Liver (tissue), 9 donors: ENCODE results near the gene FGB. TPM values are rescaled to one million over a fixed set of nuclear protein-coding genes. Genes with fewer than 3 reads are reported as not detected.

Experiments used
- DNase-seq: peaks from one replicate; pipeline ENCODE4 v3.0.0-alpha.2; 2017; ENCODE audit warnings: low spot score
- H3K27ac ChIP-seq, 2 donors: one replicate each; pipeline ENCODE4 v1.7.0; 2013; ENCODE audit warnings: inconsistent platforms in 2 of 2, low read length in 2 of 2, control low read depth in 1 of 2, low read depth in 1 of 2, mild to moderate bottlenecking in 1 of 2
- H3K27me3 ChIP-seq, 4 donors: one replicate each; pipeline versions ENCODE4 v1.6.1 to v1.7.0; 2013; ENCODE audit warnings: low read length in 3 of 4, inconsistent platforms in 1 of 4, mild to moderate bottlenecking in 1 of 4, moderate library complexity in 1 of 4; ENCODE audit not compliant: control insufficient read depth in 4 of 4, insufficient read depth in 4 of 4
- H3K36me3 ChIP-seq, 4 donors: one replicate each; pipeline versions ENCODE4 v1.6.1 to v1.7.0; 2013; ENCODE audit warnings: low read length in 3 of 4, mild to moderate bottlenecking in 3 of 4, low read depth in 1 of 4, moderate library complexity in 1 of 4; ENCODE audit not compliant: control insufficient read depth in 4 of 4, insufficient read depth in 3 of 4
- H3K4me1 ChIP-seq, 4 donors: one replicate each; pipeline versions ENCODE4 v1.6.1 to v1.7.0; 2013; ENCODE audit warnings: low read length in 3 of 4, mild to moderate bottlenecking in 3 of 4, moderate library complexity in 1 of 4; ENCODE audit not compliant: control insufficient read depth in 4 of 4, insufficient read depth in 4 of 4
- H3K4me3 ChIP-seq, 3 donors: one replicate each; pipeline versions ENCODE4 v1.6.1 to v1.7.0; 2013; ENCODE audit warnings: low read length in 3 of 3, control low read depth in 1 of 3, low read depth in 1 of 3, mild to moderate bottlenecking in 1 of 3
- H3K9ac ChIP-seq, 2 donors: one replicate each; pipeline ENCODE4 v1.7.0; 2013; ENCODE audit warnings: low read length in 2 of 2, mild to moderate bottlenecking in 2 of 2, moderate library complexity in 2 of 2, control low read depth in 1 of 2, low read depth in 1 of 2
- H3K9me3 ChIP-seq, 4 donors: one replicate each; pipeline versions ENCODE4 v1.6.1 to v1.7.0; 2013; ENCODE audit warnings: low read length in 3 of 4; ENCODE audit not compliant: control insufficient read depth in 4 of 4
- CTCF ChIP-seq: fragments of 150-350 bp; IDR thresholded peaks from 2 replicates; pipeline ENCODE4 v1.5.1; 2017; ENCODE audit warnings: improper control_type of control experiment, low read depth, low read length; ENCODE audit not compliant: missing input control
- EGR1 ChIP-seq, 2 donors: IDR thresholded peaks; 2 replicates each; pipeline ENCODE4 v1.6.1; 2016 to 2018; ENCODE audit warnings: antibody characterized with exemption in 2 of 2, low read depth in 2 of 2
- FOXA1 ChIP-seq: IDR thresholded peaks from 2 replicates; pipeline ENCODE4 v1.6.1; 2016; ENCODE audit warnings: antibody characterized with exemption
- FOXA2 ChIP-seq: IDR thresholded peaks from 2 replicates; pipeline ENCODE4 v1.6.1; 2016; ENCODE audit warnings: antibody characterized with exemption
- GABPA ChIP-seq, 2 donors: IDR thresholded peaks in 1 of 2; conservative IDR thresholded peaks in 1 of 2; 2 replicates each; pipeline ENCODE4 v1.6.1; 2016; ENCODE audit warnings: antibody characterized with exemption in 2 of 2, mild to moderate bottlenecking in 1 of 2, moderate library complexity in 1 of 2
- HNF4A ChIP-seq, 2 donors: conservative IDR thresholded peaks; 2 replicates each; pipeline ENCODE4 v1.6.1; 2016; ENCODE audit warnings: antibody characterized with exemption in 2 of 2, mild to moderate bottlenecking in 2 of 2
- HNF4G ChIP-seq: IDR thresholded peaks from 2 replicates; pipeline ENCODE4 v1.6.1; 2016; ENCODE audit warnings: antibody characterized with exemption
- JUND ChIP-seq, 2 donors: IDR thresholded peaks; 2 replicates each; pipeline ENCODE4 v1.6.1; 2016; ENCODE audit warnings: antibody characterized with exemption in 2 of 2
- NR2F2 ChIP-seq: IDR thresholded peaks from 2 replicates; pipeline ENCODE4 v1.6.1; 2016; ENCODE audit warnings: antibody characterized with exemption
- RAD21 ChIP-seq, 2 donors: IDR thresholded peaks; 2 replicates each; pipeline ENCODE4 v1.6.1; 2016; ENCODE audit warnings: antibody characterized with exemption in 2 of 2, mild to moderate bottlenecking in 2 of 2
- RXRA ChIP-seq, 2 donors: IDR thresholded peaks; 2 replicates each; pipeline ENCODE4 v1.6.1; 2017 to 2018; ENCODE audit warnings: antibody characterized with exemption in 2 of 2, mild to moderate bottlenecking in 1 of 2
- SP1 ChIP-seq: IDR thresholded peaks from 2 replicates; pipeline ENCODE4 v1.6.1; 2018; ENCODE audit warnings: antibody characterized with exemption, mild to moderate bottlenecking
- TAF1 ChIP-seq: conservative IDR thresholded peaks from 2 replicates; pipeline ENCODE4 v1.6.1; 2016; ENCODE audit warnings: antibody characterized with exemption, mild to moderate bottlenecking
- YY1 ChIP-seq: IDR thresholded peaks from 2 replicates; pipeline ENCODE4 v1.6.1; 2016; ENCODE audit warnings: antibody characterized with exemption, mild to moderate bottlenecking
- WGBS: extraction: QIAGEN DNeasy Blood & Tissue Kit; methylation state at CpG from one replicate; pipeline ENCODE4 v1.1.7; 2013; 5-methylcytosine and 5-hydroxymethylcytosine counted together
- polyA plus RNA-seq, 2 donors: library from polyadenylated mRNA; stranded (reverse) in 1 of 2; unstranded in 1 of 2; fragments of 200-250 nt in 1 of 2; fragments of >200 nt in 1 of 2; fragmentation: Nextera tagmentation in 1 of 2; extraction: Ambion mirVana in 1 of 2; gene quantifications; one replicate each; pipeline versions ENCODE4 v1.2.1 to v1.2.3, GENCODE V29; 2013 to 2015
- total RNA-seq, 2 donors: library from RNA; depleted of rRNA; stranded (reverse); fragments of >200 nt; gene quantifications; one replicate each; pipeline ENCODE4 v1.2.3, GENCODE V29; 2014
- TF ChIP-seq, protein P1 (sequence below): IDR thresholded peaks from 2 replicates; pipeline ENCODE4 v1.6.1; 2016; ENCODE audit warnings: antibody characterized with exemption
- TF ChIP-seq, protein P2 (sequence below): IDR thresholded peaks from 2 replicates; pipeline ENCODE4 v1.6.1; 2016; ENCODE audit warnings: antibody characterized with exemption, mild to moderate bottlenecking
- TF ChIP-seq, protein P3 (sequence below): IDR thresholded peaks from 2 replicates; pipeline ENCODE4 v1.6.1; 2016; ENCODE audit warnings: antibody characterized with exemption
- TF ChIP-seq, protein P4 (sequence below): IDR thresholded peaks from 2 replicates; pipeline ENCODE4 v1.6.1; 2016; ENCODE audit warnings: antibody characterized with exemption
- donor health status: healthy.
- donor health status: healthy.
- donor health status: healthy.
- donor health status: healthy.
- donor health status: healthy.

FGB gene
- total and polyA plus RNA-seq, 4 donors = 11,318 to 21,431 (median 15,382) TPM

DNA sequence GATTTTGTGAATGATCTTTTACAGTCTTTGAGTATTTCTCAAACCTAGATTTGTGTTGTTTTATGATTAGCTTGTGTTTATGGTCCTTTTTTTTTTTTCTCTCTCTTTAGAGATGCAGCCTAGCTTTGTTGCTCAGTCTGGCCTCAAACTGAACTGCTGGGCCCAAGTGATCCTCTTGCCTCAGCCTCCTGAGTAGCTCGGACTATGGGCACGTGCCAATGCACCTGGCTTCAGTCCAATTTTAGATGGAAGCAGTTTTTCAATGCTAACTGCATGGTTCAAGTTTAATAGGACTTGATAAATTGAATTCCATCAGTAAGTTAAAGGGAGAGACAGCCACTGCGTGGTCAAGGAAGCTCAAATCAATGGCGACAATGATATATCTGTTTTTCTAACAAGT lies 53.5 kb downstream of the FGB start:
- 22% methylated on average over 4 of the region's 4 CpGs for WGBS
- DNase-seq = no peak
- Histone ChIP-seq H3K36me3 (no peaks in the 10 kb centered on the region), H3K4me1 (peaks cover 9 to 55% (median 49%) of the 10 kb centered on the region in 4 donors), H3K9ac (peak overlapping the region in 1 of 2 donors; percentile 54), H3K9me3 (no peaks in the 10 kb centered on the region), H3K4me3 (peak overlapping the region in 1 of 3 donors; percentile 39), H3K27ac (peak overlapping the region; percentile 74 to 89), H3K27me3 (no peaks in the 10 kb centered on the region)
- TF ChIP-seq CTCF (no peak), SP1 (no peak)

DNA sequence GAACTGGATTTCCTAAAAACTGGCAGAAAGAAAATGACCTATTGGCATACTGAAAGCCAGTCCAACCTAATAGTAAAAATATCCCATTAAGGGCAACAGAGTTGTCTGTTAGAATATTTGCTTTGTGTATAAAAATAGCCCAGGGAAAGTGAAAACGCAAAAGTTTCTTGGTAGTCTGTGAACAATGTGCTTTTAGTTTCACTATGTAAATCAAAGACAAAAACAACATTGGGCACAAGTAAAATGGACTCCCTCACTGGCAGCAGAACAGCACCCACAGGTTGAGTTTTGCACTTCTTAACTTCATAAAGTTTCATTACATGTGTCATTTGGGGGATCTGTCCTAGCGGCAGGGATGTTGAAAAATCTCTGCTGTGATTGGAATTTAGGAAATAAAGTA lies 53.9 kb downstream of the FGB start:
- peak overlapping the region; percentile 74 to 89 for H3K27ac ChIP-seq
- H3K4me3 ChIP-seq = peak overlapping the region in 2 of 3 donors; percentile 15 to 44
- peaks cover 9 to 55% (median 49%) of the 10 kb centered on the region in 4 donors for H3K4me1 ChIP-seq
- no peaks in the 10 kb centered on the region for H3K9me3 ChIP-seq
- DNase-seq = no peak
- no peaks in the 10 kb centered on the region for H3K36me3 ChIP-seq
- 23% methylated on average over 2 of the region's 2 CpGs for WGBS
- H3K9ac ChIP-seq = peak overlapping the region in 1 of 2 donors; percentile 54
- no peaks in the 10 kb centered on the region for H3K27me3 ChIP-seq
- TF ChIP-seq RXRA (IDR thresholded peaks at IDR 0.05) = peak in 1 of 2 donors; percentile 8
- TF ChIP-seq FOXA1 = no peak
- peak; percentile 38 for TF ChIP-seq SP1
- TF ChIP-seq YY1 = peak; percentile 57

DNA sequence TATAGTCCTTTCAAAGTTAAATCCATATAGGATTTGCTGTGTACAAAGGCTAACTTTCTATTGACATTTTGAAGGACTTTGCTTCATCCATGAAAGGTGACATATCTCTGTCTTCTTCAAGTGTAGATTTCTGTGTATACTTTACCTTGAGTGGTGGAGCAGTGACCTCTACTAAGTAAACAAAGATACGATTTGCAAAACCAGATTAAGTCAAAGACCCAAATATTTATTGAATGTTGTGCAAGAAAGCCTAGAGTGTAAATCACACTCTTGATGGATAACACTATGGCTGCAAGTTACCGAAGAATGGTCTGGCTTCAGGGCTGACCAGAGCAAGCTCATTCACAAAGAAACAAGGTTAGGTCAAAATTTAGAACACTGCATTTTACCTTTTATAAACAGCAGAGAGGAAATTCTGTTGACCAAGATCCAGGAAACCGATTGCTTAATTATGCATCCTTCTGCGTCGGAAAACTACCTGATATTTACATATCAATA lies 55.1 kb downstream of the FGB start:
- Histone ChIP-seq H3K4me3 (peak overlapping the region in 1 of 3 donors; percentile 49), H3K36me3 (no peaks in the 10 kb centered on the region), H3K27ac (peak overlapping the region; percentile 74 to 89), H3K9ac (peak overlapping the region; percentile 42 to 82), H3K4me1 (peaks cover 9 to 54% (median 52%) of the 10 kb centered on the region in 4 donors), H3K27me3 (no peaks in the 10 kb centered on the region), H3K9me3 (no peaks in the 10 kb centered on the region)
- no peak for DNase-seq
- TF ChIP-seq EGR1 (IDR thresholded peaks at IDR 0.05; ENCODE audit: low read depth in 2 of 2) (no peak), GABPA (IDR thresholded peaks at IDR 0.05 in 1 of 2, conservative IDR thresholded peaks at IDR 0.05 in 1 of 2) (no peak), FOXA2 (peak; percentile 94), RXRA (IDR thresholded peaks at IDR 0.05) (peak; percentile 92 to 94), TAF1 (peak; percentile 68), YY1 (no peak), HNF4G (peak; percentile 54), NR2F2 (no peak), JUND (IDR thresholded peaks at IDR 0.05) (peak; percentile 76 to 85), FOXA1 (peak; percentile 95), RAD21 (IDR thresholded peaks at IDR 0.05) (peak in 1 of 2 donors; percentile 36), SP1 (peak; percentile 88), HNF4A (conservative IDR thresholded peaks at IDR 0.05) (peak; percentile 81 to 86), CTCF (no peak)
- TF ChIP-seq, protein P1, sequence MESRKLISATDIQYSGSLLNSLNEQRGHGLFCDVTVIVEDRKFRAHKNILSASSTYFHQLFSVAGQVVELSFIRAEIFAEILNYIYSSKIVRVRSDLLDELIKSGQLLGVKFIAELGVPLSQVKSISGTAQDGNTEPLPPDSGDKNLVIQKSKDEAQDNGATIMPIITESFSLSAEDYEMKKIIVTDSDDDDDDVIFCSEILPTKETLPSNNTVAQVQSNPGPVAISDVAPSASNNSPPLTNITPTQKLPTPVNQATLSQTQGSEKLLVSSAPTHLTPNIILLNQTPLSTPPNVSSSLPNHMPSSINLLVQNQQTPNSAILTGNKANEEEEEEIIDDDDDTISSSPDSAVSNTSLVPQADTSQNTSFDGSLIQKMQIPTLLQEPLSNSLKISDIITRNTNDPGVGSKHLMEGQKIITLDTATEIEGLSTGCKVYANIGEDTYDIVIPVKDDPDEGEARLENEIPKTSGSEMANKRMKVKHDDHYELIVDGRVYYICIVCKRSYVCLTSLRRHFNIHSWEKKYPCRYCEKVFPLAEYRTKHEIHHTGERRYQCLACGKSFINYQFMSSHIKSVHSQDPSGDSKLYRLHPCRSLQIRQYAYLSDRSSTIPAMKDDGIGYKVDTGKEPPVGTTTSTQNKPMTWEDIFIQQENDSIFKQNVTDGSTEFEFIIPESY = no peak
- TF ChIP-seq, protein P2, sequence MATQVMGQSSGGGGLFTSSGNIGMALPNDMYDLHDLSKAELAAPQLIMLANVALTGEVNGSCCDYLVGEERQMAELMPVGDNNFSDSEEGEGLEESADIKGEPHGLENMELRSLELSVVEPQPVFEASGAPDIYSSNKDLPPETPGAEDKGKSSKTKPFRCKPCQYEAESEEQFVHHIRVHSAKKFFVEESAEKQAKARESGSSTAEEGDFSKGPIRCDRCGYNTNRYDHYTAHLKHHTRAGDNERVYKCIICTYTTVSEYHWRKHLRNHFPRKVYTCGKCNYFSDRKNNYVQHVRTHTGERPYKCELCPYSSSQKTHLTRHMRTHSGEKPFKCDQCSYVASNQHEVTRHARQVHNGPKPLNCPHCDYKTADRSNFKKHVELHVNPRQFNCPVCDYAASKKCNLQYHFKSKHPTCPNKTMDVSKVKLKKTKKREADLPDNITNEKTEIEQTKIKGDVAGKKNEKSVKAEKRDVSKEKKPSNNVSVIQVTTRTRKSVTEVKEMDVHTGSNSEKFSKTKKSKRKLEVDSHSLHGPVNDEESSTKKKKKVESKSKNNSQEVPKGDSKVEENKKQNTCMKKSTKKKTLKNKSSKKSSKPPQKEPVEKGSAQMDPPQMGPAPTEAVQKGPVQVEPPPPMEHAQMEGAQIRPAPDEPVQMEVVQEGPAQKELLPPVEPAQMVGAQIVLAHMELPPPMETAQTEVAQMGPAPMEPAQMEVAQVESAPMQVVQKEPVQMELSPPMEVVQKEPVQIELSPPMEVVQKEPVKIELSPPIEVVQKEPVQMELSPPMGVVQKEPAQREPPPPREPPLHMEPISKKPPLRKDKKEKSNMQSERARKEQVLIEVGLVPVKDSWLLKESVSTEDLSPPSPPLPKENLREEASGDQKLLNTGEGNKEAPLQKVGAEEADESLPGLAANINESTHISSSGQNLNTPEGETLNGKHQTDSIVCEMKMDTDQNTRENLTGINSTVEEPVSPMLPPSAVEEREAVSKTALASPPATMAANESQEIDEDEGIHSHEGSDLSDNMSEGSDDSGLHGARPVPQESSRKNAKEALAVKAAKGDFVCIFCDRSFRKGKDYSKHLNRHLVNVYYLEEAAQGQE = no peak
- TF ChIP-seq, protein P3, sequence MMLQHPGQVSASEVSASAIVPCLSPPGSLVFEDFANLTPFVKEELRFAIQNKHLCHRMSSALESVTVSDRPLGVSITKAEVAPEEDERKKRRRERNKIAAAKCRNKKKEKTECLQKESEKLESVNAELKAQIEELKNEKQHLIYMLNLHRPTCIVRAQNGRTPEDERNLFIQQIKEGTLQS = peak; percentile 60
- TF ChIP-seq, protein P4, sequence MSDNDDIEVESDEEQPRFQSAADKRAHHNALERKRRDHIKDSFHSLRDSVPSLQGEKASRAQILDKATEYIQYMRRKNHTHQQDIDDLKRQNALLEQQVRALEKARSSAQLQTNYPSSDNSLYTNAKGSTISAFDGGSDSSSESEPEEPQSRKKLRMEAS = peak; percentile 76
- WGBS = 22% methylated on average over 5 of the region's 5 CpGs
